A673 (cell line): ENCODE measurements around the gene ATOH8.

Source experiments
- CTCF ChIP-seq: fragments of 300-800, 200-600 bp; sonication (generic); conservative IDR thresholded peaks from 2 replicates; pipeline ENCODE4 v1.5.1; 2017; ENCODE audit warnings: low read depth, mild to moderate bottlenecking, antibody characterized with exemption, low read length, moderate library complexity, mixed read lengths
- EZH2 ChIP-seq: fragments of 200-600 bp; sonication (generic); IDR thresholded peaks from 2 replicates; pipeline ENCODE4 v1.6.1; 2017; ENCODE audit warnings: borderline replicate concordance, low read depth, mild to moderate bottlenecking, mixed read lengths, antibody characterized with exemption, low read length; ENCODE audit not compliant: poor library complexity, severe bottlenecking

- no peak for TF ChIP-seq CTCF
- TF ChIP-seq EZH2: no peak
Observed at GRCh38 chr2:85721641-85722040, 32.1 kb upstream of the ATOH8 start.
